Mucosa of rectum (tissue), 2 donors: Measurements from ENCODE around the gene HOXC10.

Experiments used
- H3K27ac ChIP-seq, 2 donors: one replicate each; pipeline ENCODE4 v1.7.0; 2013; ENCODE audit warnings: inconsistent platforms in 2 of 2, low read depth in 2 of 2, low read length in 2 of 2
- H3K27me3 ChIP-seq, 2 donors: one replicate each; pipeline ENCODE4 v1.7.0; 2013; ENCODE audit warnings: low read length in 2 of 2; ENCODE audit not compliant: control insufficient read depth in 2 of 2, insufficient read depth in 2 of 2
- H3K36me3 ChIP-seq, 2 donors: one replicate each; pipeline ENCODE4 v1.7.0; 2013; ENCODE audit warnings: low read length in 2 of 2; ENCODE audit not compliant: control insufficient read depth in 2 of 2, insufficient read depth in 2 of 2
- H3K4me1 ChIP-seq, 2 donors: one replicate each; pipeline ENCODE4 v1.7.0; 2013; ENCODE audit warnings: low read length in 2 of 2, mild to moderate bottlenecking in 1 of 2; ENCODE audit not compliant: control insufficient read depth in 2 of 2, insufficient read depth in 2 of 2
- H3K4me3 ChIP-seq, 2 donors: one replicate each; pipeline ENCODE4 v1.7.0; 2013; ENCODE audit warnings: low read length in 2 of 2
- H3K9ac ChIP-seq, 2 donors: one replicate each; pipeline ENCODE4 v1.7.0; 2013; ENCODE audit warnings: low read length in 2 of 2, low read depth in 1 of 2, mild to moderate bottlenecking in 1 of 2
- H3K9me3 ChIP-seq, 2 donors: one replicate each; pipeline ENCODE4 v1.7.0; 2013; ENCODE audit warnings: low read length in 2 of 2; ENCODE audit not compliant: control insufficient read depth in 2 of 2
- donor health status: healthy.
- donor health status: Normal muscosa, but diverticular disease.

Gene HOXC10

DNA sequence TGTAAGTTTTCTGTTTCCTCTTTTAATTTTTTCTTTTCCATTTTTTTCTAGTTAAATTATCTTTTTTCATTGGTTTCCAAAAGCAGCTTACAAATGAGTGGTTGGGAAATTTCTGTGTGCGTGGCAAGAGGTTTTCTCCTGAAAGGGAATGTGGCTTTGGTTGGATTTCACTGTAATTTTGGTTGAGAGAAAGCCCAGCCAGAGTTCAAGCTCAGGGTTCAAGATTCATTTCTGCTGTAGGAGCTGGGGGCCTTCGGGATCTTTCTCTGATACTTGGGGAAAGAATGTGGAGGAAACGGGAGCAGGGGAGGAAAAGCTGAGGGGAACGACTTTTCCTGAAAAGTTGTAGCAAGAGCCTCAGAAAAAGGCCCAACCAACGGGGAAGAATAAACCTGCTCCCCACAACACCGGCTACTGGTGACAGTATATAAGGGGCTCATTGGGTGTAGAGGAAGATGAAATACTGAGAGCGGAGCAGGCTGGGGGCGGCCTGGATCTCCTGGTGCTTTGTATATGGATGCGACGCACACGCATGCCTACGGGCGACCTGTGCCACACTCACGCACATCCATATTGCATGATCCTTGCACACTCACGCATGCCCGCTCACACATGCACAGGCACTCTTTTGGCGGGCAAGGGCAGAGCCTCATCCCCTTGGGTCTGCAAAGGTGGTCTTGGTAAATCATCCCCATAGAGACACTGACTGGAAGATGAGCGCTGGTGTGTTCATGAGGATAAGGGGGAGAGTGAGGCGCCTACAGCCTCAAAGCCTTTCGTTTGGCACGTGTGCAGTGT, 1.9 kb downstream of the HOXC10 start:
- Histone ChIP-seq H3K27me3 (peaks cover 88 to 95% of the 10 kb centered on the region in 2 donors), H3K36me3 (no peaks in the 10 kb centered on the region), H3K4me3 (no peak overlapping the region), H3K4me1 (peaks cover 0 to 8% of the 10 kb centered on the region in 2 donors), H3K9me3 (no peaks in the 10 kb centered on the region), H3K27ac (no peak overlapping the region), H3K9ac (no peak overlapping the region)

DNA sequence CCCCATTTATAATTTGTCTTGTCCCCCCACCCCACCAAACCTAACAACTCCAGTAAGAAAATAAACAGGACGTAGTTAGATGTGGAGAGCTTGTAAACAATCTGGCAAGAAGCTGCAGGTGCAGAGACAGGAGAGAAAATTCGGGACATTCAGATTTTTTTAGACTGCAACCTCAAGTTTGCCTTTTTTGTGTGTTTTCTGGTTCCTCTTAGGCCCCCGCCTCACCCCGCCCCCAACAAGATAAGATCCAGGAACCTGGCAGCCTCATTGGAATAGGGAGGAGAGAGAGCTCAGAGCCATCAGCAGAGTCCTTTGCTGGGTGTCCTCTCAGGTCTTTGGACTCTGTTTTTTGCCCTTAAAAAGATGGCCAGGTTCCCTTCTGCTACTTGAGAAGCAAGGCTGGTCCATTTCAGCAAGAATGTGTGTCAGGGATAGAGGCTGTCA, 2.9 kb downstream of the HOXC10 start:
- H3K9ac ChIP-seq, result no peak overlapping the region
- H3K27ac ChIP-seq, result no peak overlapping the region
- no peaks in the 10 kb centered on the region for H3K9me3 ChIP-seq
- H3K27me3 ChIP-seq, result peaks cover 87 to 93% of the 10 kb centered on the region in 2 donors
- H3K4me1 ChIP-seq, result peaks cover 0 to 8% of the 10 kb centered on the region in 2 donors
- no peaks in the 10 kb centered on the region for H3K36me3 ChIP-seq
- H3K4me3 ChIP-seq, result no peak overlapping the region

GRCh38 chr12:53988541-53989226, 3.7 kb downstream of the HOXC10 start:
- no peak overlapping the region for H3K9ac ChIP-seq
- H3K4me3 ChIP-seq, result no peak overlapping the region
- peaks cover 0 to 8% of the 10 kb centered on the region in 2 donors for H3K4me1 ChIP-seq
- H3K27me3 ChIP-seq, result peaks cover 87 to 93% of the 10 kb centered on the region in 2 donors
- H3K9me3 ChIP-seq, result no peaks in the 10 kb centered on the region
- H3K36me3 ChIP-seq, result no peaks in the 10 kb centered on the region
- no peak overlapping the region for H3K27ac ChIP-seq

DNA sequence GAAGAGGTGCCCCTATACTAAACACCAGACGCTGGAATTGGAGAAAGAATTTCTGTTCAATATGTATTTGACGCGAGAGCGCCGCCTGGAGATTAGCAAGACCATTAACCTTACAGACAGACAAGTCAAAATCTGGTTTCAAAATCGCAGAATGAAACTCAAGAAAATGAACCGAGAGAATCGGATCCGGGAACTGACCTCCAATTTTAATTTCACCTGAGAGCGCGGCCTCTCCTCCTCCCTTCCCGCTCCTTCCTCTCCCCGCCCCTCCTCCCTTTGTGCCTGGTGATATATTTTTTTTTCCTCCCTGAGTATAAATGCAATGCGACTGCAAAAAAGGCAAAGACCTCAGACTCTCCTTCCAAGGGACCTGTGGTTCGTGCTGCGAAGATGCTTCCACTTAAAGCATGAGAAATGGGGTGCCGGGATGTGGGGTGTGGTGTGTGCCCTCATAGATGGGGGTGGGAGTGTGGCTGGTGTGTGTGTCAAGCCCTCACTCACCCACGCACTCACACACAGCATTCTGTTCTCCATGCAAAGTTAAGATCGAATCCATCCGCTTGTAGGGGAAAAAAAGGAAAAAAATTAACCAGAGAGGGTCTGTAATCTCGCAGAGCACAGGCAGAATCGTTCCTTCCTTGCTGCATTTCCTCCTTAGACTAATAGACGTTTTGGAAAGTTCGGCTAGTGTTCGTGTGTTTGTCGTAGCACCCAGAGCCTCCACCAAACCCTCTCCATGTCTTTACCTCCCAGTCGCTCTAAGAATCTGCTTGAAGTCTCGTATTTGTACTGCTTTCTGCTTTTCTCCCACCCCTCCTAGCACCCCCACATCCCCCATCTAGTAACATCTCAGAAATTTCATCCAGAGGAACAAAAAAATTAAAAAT, 4.5 kb downstream of the HOXC10 start:
- H3K9me3 ChIP-seq, result no peaks in the 10 kb centered on the region
- H3K27ac ChIP-seq, result no peak overlapping the region
- H3K4me3 ChIP-seq, result no peak overlapping the region
- H3K27me3 ChIP-seq, result peaks cover 89 to 94% of the 10 kb centered on the region in 2 donors
- H3K36me3 ChIP-seq, result no peaks in the 10 kb centered on the region
- peaks cover 3 to 11% of the 10 kb centered on the region in 2 donors for H3K4me1 ChIP-seq
- no peak overlapping the region for H3K9ac ChIP-seq

DNA sequence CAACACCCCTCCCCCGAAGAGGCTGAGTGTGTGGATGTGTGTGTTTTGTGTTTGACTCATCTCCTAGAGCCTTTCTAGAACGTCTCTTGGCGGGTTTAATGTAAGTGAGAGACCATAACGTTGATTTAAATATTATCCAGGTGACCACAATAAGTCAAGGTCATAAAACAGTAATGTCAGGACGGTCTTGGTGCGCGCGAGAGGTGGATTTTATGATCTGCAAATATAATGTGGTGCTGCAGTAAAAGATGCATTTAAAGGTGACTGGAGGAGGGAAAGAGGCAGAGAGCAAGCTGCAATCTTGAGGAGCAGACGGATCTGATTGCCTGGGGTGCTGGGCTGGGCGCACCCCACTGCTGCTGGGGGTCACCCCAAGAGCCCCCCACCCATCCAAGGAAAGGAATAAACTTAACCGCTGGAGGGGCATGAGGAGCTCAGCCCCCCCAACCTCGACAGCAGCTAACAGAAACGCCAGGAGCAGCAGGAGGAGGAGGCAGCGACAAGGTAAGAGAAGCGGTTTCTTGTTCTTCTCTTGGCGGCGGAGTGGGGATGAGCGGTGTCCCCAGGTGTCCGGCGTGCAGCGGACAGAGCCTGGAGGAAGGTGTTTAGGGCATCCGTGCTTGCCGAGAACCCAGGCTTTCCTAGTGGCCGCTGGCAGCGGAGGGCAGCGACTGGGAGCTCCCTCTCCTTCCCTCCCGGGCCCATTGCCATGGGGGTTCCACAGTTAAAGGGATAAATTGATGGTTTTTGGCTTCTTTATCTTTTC, 5.5 kb downstream of the HOXC10 start:
- Histone ChIP-seq H3K4me3 (no peak overlapping the region), H3K36me3 (no peaks in the 10 kb centered on the region), H3K4me1 (peaks cover 11 to 15% of the 10 kb centered on the region in 2 donors)

GRCh38 chr12:53991077-53991460, 6.1 kb downstream of the HOXC10 start:
- H3K27ac ChIP-seq, result no peak overlapping the region
- no peak overlapping the region for H3K9ac ChIP-seq
- no peak overlapping the region for H3K4me3 ChIP-seq

More for the DNA sequence above, 5.5 kb downstream of the HOXC10 start:
- H3K27ac ChIP-seq, result no peak overlapping the region
- peaks cover 93 to 96% of the 10 kb centered on the region in 2 donors for H3K27me3 ChIP-seq
- H3K9me3 ChIP-seq, result no peaks in the 10 kb centered on the region
- no peak overlapping the region for H3K9ac ChIP-seq

GRCh38 chr12:53992377-53992889, 7.5 kb downstream of the HOXC10 start:
- no peak overlapping the region for H3K4me3 ChIP-seq
- no peaks in the 10 kb centered on the region for H3K9me3 ChIP-seq
- H3K27me3 ChIP-seq, result peaks cover 91 to 97% of the 10 kb centered on the region in 2 donors
- H3K4me1 ChIP-seq, result peaks cover 18 to 19% of the 10 kb centered on the region in 2 donors
- H3K36me3 ChIP-seq, result no peaks in the 10 kb centered on the region
- no peak overlapping the region for H3K27ac ChIP-seq
- no peak overlapping the region for H3K9ac ChIP-seq

More at GRCh38 chr12:53991077-53991460, 6.1 kb downstream of the HOXC10 start:
- H3K9me3 ChIP-seq, result no peaks in the 10 kb centered on the region
- peaks cover 15 to 16% of the 10 kb centered on the region in 2 donors for H3K4me1 ChIP-seq
- no peaks in the 10 kb centered on the region for H3K36me3 ChIP-seq
- peaks cover 91 to 96% of the 10 kb centered on the region in 2 donors for H3K27me3 ChIP-seq

DNA sequence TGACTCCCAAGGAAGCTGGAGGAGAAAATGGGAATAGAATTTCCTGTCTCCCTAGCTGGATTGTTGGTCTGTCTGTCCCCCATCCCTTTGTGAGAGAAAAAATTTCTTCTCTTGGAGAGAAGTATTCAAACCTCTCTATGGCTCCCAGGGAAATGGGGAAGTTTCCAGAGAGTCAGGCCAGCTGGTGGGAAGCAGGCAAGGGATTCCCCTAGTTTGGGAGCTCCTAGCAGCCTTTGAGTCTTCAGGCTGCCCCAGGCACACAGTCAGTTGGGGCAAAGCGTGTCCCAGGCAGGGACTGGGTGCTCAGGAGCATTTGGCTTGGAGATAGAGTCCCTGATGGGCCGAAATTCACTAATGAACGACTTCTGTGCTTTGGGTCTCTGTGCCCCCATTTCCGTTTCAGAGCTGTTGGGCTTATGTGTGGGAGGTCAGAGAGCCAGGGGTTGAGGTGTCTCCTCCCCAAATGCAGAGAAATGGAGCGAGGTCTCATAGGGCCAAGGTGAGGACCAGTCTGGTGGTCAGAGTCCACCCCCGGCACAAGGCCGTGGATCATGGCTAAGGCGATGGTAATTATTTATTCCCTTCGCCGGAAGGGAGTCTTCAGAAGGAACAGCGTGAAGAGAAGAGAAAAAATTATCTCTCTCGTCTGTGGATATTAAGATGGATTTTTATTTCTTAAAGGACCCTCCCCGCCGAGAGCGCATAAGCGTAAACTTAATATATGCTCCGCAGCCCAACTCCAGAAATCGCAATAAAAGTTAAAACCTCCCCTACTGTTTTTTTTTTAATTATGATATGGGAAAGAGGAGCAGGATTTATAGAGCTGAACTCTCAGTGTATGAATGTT, 8.4 kb downstream of the HOXC10 start:
- Histone ChIP-seq H3K27me3 (peaks cover 90 to 97% of the 10 kb centered on the region in 2 donors), H3K27ac (no peak overlapping the region), H3K9me3 (no peaks in the 10 kb centered on the region), H3K4me3 (no peak overlapping the region), H3K9ac (no peak overlapping the region), H3K36me3 (no peaks in the 10 kb centered on the region), H3K4me1 (peaks cover 18 to 19% of the 10 kb centered on the region in 2 donors)

- Histone ChIP-seq H3K27me3 (peaks cover 91 to 97% of the 10 kb centered on the region in 2 donors), H3K27ac (no peak overlapping the region), H3K4me3 (no peak overlapping the region), H3K36me3 (no peaks in the 10 kb centered on the region), H3K9ac (no peak overlapping the region), H3K9me3 (no peaks in the 10 kb centered on the region), H3K4me1 (peaks cover 18 to 19% of the 10 kb centered on the region in 2 donors)
Measured at GRCh38 chr12:53994009-53994263, 9.0 kb downstream of the HOXC10 start.
